T-helper 9 cell (primary cell): ENCODE measurements around the gene LTF.

ENCODE experiments used
- DNase-seq: peaks from one replicate; pipeline ENCODE4 v3.0.0-alpha.2; 2020

LTF gene

GRCh38 chr3:46490338-46491084 is 25.8 kb upstream of the LTF start:
- no peak for DNase-seq

- no peak for DNase-seq
Observed at GRCh38 chr3:46489875-46490274, 25.2 kb upstream of the LTF start.

GRCh38 chr3:46489381-46489780 is 24.7 kb upstream of the LTF start:
- DNase-seq, result no peak

- DNase-seq, result peak; percentile 91
Observed at GRCh38 chr3:46488735-46489361, 24.1 kb upstream of the LTF start.

GRCh38 chr3:46485779-46486175 is 21.1 kb upstream of the LTF start:
- no peak for DNase-seq

GRCh38 chr3:46484911-46485778 is 20.4 kb upstream of the LTF start:
- DNase-seq, result no peak

- no peak for DNase-seq
Observed at GRCh38 chr3:46484388-46484787, 19.7 kb upstream of the LTF start.

GRCh38 chr3:46483825-46484224 is 19.1 kb upstream of the LTF start:
- DNase-seq, result no peak

GRCh38 chr3:46482632-46483350 is 18.1 kb upstream of the LTF start:
- DNase-seq, result no peak

- DNase-seq, result no peak
Observed at GRCh38 chr3:46481636-46482035, 16.9 kb upstream of the LTF start.

- DNase-seq, result no peak
Observed at GRCh38 chr3:46480491-46481195, 15.9 kb upstream of the LTF start.

- no peak for DNase-seq
Observed at GRCh38 chr3:46479696-46480095, 15.0 kb upstream of the LTF start.

- no peak for DNase-seq
Observed at GRCh38 chr3:46479021-46479420, 14.3 kb upstream of the LTF start.

GRCh38 chr3:46478341-46478740 is 13.6 kb upstream of the LTF start:
- no peak for DNase-seq

- DNase-seq, result no peak
Observed at GRCh38 chr3:46477756-46478155, 13.1 kb upstream of the LTF start.

- DNase-seq, result no peak
Observed at GRCh38 chr3:46477145-46477544, 12.4 kb upstream of the LTF start.

- no peak for DNase-seq
Observed at GRCh38 chr3:46472736-46473135, 8.0 kb upstream of the LTF start.

GRCh38 chr3:46471371-46471914 is 6.7 kb upstream of the LTF start:
- no peak for DNase-seq

GRCh38 chr3:46470831-46471230 is 6.1 kb upstream of the LTF start:
- no peak for DNase-seq

GRCh38 chr3:46469680-46470357 is 5.1 kb upstream of the LTF start:
- DNase-seq, result no peak
